Immature natural killer cell (primary cell): ENCODE data around the gene CHIC2. TPM values are rescaled to one million over a fixed set of nuclear protein-coding genes. Genes with fewer than 3 reads are reported as not detected.

Experiments
- DNase-seq, 3 donors: peaks; one replicate each; pipeline ENCODE4 v3.0.0; 2022; ENCODE audit warnings: mixed read lengths in 1 of 3
- H3K27ac Mint-ChIP-seq, 6 donors: one replicate each; pipeline ENCODE4 v1.8.0; 2020; ENCODE audit warnings: mixed read lengths in 6 of 6, mild to moderate bottlenecking in 5 of 6, inconsistent platforms in 4 of 6, moderate library complexity in 3 of 6
- H3K27me3 Mint-ChIP-seq, 3 donors: one replicate each; pipeline ENCODE4 v1.8.0; 2020 to 2021; ENCODE audit warnings: low read depth in 3 of 3, mild to moderate bottlenecking in 3 of 3, mixed read lengths in 3 of 3, moderate library complexity in 3 of 3, inconsistent platforms in 1 of 3
- H3K36me3 Mint-ChIP-seq, 3 donors: one replicate each; pipeline ENCODE4 v1.8.0; 2020; ENCODE audit warnings: mixed read lengths in 3 of 3, inconsistent platforms in 2 of 3, mild to moderate bottlenecking in 2 of 3
- H3K4me1 Mint-ChIP-seq, 2 donors: one replicate each; pipeline ENCODE4 v1.8.0; 2020; ENCODE audit warnings: inconsistent platforms in 2 of 2, mild to moderate bottlenecking in 2 of 2, mixed read lengths in 2 of 2, moderate library complexity in 1 of 2
- H3K4me3 Mint-ChIP-seq, 5 donors: one replicate each; pipeline ENCODE4 v1.8.0; 2020; ENCODE audit warnings: mild to moderate bottlenecking in 5 of 5, mixed read lengths in 5 of 5, inconsistent platforms in 3 of 5, moderate library complexity in 3 of 5
- H3K9me3 Mint-ChIP-seq, 6 donors: one replicate each; pipeline ENCODE4 v1.8.0; 2020; ENCODE audit warnings: mild to moderate bottlenecking in 6 of 6, mixed read lengths in 6 of 6, inconsistent platforms in 4 of 6, moderate library complexity in 3 of 6
- polyA plus RNA-seq, 3 donors: library from polyadenylated mRNA; unstranded; fragments of 300-500 nt; fragmentation: Illumina TruSeq; gene quantifications; one replicate each; pipeline ENCODE4 v1.2.3, GENCODE V29; 2021

CHIC2 gene
- polyA plus RNA-seq, 3 donors from 2014 or later = 77.8 to 97.0 (median 88.5) TPM

DNA sequence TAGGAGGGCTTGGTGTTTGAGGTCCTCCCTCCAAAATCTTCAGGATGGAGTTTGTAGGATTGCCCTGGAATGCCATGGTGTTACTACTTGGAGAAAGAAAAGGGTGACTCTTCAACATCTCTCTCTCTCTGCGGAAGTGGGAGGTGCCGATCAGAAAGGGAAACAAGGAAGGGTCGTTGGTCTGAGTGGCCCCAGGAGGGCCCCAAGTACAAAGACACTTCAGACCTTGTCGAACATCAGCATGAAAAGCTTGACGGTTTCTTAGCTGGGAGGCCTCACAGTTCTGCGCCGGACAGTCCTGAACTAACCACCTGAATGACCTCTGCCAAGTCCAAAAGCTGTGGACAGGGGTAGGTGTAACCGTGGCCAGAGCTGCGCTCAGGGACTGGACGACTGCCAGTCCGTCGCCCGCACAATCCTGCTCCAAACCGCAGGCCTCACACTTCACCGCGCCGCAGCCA lies 34.9 kb upstream of the CHIC2 start:
- Mint-ChIP-seq H3K4me1 (peaks cover 17 to 19% of the 10 kb centered on the region in 2 donors), H3K27me3 (peaks cover 45 to 70% (median 51%) of the 10 kb centered on the region in 3 donors), H3K4me3 (peak overlapping the region; percentile 28 to 69 (median 58)), H3K27ac (no peak overlapping the region), H3K36me3 (no peaks in the 10 kb centered on the region), H3K9me3 (peaks cover 0 to 4% (median 0%) of the 10 kb centered on the region in 6 donors)
- DNase-seq = no peak

DNA sequence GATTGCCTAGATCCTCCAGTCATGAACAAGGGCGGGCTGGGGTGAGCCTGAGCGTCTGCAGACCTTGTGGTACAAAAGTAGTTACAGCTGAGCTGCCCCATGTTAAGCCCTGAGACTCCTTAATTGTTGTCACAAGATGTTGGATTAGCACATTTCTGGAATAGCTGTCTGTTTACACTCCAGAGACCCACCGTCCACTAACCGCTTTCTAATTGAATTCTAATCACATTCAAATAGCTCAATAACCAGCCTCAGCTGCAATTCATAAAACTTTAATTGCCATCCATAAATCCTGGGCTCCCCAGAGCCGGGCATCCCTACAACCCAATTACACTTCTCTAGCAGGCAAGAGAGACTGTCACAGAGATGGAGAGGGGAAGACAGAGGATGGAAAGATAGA lies 34.0 kb upstream of the CHIC2 start:
- DNase-seq = no peak
- Mint-ChIP-seq H3K9me3 (peaks cover 0 to 4% (median 0%) of the 10 kb centered on the region in 6 donors), H3K27me3 (peaks cover 48 to 71% (median 53%) of the 10 kb centered on the region in 3 donors), H3K4me3 (peak overlapping the region in 2 of 5 donors; percentile 22 to 69), H3K36me3 (no peaks in the 10 kb centered on the region), H3K27ac (no peak overlapping the region), H3K4me1 (peaks cover 17 to 25% of the 10 kb centered on the region in 2 donors)

DNA sequence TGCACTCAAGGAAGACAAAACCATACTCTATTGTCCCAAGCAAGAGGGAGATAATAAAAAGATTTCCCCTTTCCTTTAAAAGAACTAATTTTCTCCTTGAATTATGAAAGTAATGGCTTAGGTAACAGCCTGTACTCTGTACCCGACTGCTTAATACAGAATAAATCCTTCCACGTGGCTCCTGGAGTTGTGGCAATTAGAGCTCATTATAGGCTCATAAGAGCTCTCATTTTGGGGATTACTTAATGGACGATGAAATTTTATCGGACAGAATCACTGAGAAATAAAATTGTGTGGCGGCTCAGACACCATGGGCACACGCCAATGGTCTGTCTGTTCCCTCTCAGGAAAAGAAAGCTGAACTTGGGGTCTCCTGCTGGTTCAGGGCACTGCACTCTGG lies 32.7 kb upstream of the CHIC2 start:
- no peak overlapping the region for H3K4me3 Mint-ChIP-seq
- H3K27me3 Mint-ChIP-seq = peaks cover 48 to 66% (median 53%) of the 10 kb centered on the region in 3 donors
- peaks cover 0 to 6% (median 0%) of the 10 kb centered on the region in 6 donors for H3K9me3 Mint-ChIP-seq
- no peak for DNase-seq
- H3K27ac Mint-ChIP-seq = no peak overlapping the region
- H3K4me1 Mint-ChIP-seq = peaks cover 19 to 37% of the 10 kb centered on the region in 2 donors
- H3K36me3 Mint-ChIP-seq = no peaks in the 10 kb centered on the region

GRCh38 chr4:54096295-54096962 lies 32.0 kb upstream of the CHIC2 start:
- no peak overlapping the region for H3K4me3 Mint-ChIP-seq
- H3K27me3 Mint-ChIP-seq = peaks cover 53 to 69% (median 54%) of the 10 kb centered on the region in 3 donors
- H3K4me1 Mint-ChIP-seq = peaks cover 26 to 43% of the 10 kb centered on the region in 2 donors
- no peak overlapping the region for H3K27ac Mint-ChIP-seq
- H3K36me3 Mint-ChIP-seq = no peaks in the 10 kb centered on the region
- H3K9me3 Mint-ChIP-seq = peaks cover 0 to 6% (median 0%) of the 10 kb centered on the region in 6 donors
- DNase-seq = no peak

- H3K27ac Mint-ChIP-seq = no peak overlapping the region
- no peak overlapping the region for H3K4me3 Mint-ChIP-seq
- no peaks in the 10 kb centered on the region for H3K36me3 Mint-ChIP-seq
- no peak for DNase-seq
- peaks cover 50 to 62% (median 55%) of the 10 kb centered on the region in 3 donors for H3K27me3 Mint-ChIP-seq
- peaks cover 0 to 6% (median 0%) of the 10 kb centered on the region in 6 donors for H3K9me3 Mint-ChIP-seq
- peaks cover 27 to 48% of the 10 kb centered on the region in 2 donors for H3K4me1 Mint-ChIP-seq
Measured at GRCh38 chr4:54095110-54095825, 30.9 kb upstream of the CHIC2 start.

DNA sequence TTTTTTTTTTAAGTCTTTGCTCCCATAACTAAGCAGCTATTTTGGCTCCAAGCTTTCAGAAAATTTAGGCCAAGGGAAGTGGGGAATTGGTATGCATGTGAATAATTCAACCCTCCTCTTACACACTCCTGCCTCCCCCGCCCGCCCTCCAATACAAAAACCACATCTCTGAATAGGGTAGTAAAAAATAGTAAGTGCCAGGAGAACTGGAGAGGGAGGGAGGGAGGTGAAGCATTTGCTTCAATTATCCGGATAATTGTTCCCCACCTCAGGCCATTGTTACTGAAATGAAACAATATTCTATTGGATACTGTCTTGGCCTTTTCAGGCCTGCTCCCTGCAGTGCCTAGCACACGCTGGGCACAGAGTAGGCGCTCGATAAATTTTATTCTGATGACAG lies 30.0 kb upstream of the CHIC2 start:
- no peak for DNase-seq
- Mint-ChIP-seq H3K36me3 (no peaks in the 10 kb centered on the region), H3K27me3 (peaks cover 50 to 56% (median 55%) of the 10 kb centered on the region in 3 donors), H3K4me3 (no peak overlapping the region), H3K27ac (no peak overlapping the region), H3K4me1 (peaks cover 25 to 45% of the 10 kb centered on the region in 2 donors), H3K9me3 (peaks cover 0 to 6% (median 0%) of the 10 kb centered on the region in 6 donors)

GRCh38 chr4:54093324-54094240 lies 29.2 kb upstream of the CHIC2 start:
- Mint-ChIP-seq H3K4me1 (peaks cover 16 to 36% of the 10 kb centered on the region in 2 donors), H3K4me3 (peak overlapping the region in 2 of 5 donors; percentile 20 to 96), H3K27me3 (peaks cover 42 to 47% (median 47%) of the 10 kb centered on the region in 3 donors), H3K9me3 (peaks cover 0 to 6% (median 0%) of the 10 kb centered on the region in 6 donors), H3K36me3 (no peaks in the 10 kb centered on the region), H3K27ac (no peak overlapping the region)
- no peak for DNase-seq

- peaks cover 16 to 35% of the 10 kb centered on the region in 2 donors for H3K4me1 Mint-ChIP-seq
- H3K27me3 Mint-ChIP-seq = peaks cover 33 to 42% (median 42%) of the 10 kb centered on the region in 3 donors
- no peak for DNase-seq
- H3K36me3 Mint-ChIP-seq = no peaks in the 10 kb centered on the region
- peak overlapping the region; percentile 82 to 96 (median 93) for H3K4me3 Mint-ChIP-seq
- peaks cover 0 to 6% (median 0%) of the 10 kb centered on the region in 6 donors for H3K9me3 Mint-ChIP-seq
- H3K27ac Mint-ChIP-seq = no peak overlapping the region
Measured at GRCh38 chr4:54092405-54093323, 28.3 kb upstream of the CHIC2 start.

DNA sequence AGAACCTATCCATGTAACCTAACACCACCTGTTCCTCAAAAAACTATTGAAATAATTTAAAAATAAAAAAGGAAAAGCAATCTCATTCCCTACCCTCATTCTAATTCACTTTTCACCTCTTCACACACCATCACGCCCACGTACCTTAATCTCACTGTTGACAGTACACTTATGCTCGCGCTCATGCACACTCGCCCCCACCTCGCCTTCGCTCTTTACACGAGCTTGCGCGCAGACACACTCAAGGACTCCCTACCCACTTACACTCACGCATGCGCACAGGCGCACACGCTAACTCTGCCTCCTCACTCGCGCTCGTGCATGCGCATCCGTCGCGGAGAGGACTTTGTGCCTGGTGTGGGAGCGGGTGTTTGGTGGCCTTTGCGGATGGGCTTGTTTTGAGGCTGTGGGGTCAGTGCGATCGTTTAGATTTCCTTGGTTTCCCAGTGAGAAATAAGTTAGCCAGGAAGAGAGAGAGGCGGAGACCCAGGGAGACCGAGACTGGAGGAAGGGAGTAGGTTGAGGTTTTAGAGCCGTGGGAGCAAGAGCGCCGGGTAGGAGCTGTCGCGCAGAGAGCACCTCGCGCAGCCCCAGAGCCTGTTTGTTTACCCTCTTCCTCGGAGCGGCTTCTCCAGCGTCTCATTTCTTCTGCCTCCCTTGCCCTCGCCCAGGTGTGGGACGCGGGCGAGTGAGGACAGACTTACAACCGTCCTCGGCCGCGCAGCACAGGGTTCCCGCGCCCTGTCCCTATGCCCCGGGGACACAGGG lies 27.4 kb upstream of the CHIC2 start:
- Mint-ChIP-seq H3K4me1 (peaks cover 16 to 35% of the 10 kb centered on the region in 2 donors), H3K9me3 (peaks cover 0 to 6% (median 0%) of the 10 kb centered on the region in 6 donors), H3K4me3 (peak overlapping the region; percentile 82 to 96 (median 93)), H3K27ac (peak overlapping the region in 5 of 6 donors; percentile 1 to 86 (median 46)), H3K36me3 (no peaks in the 10 kb centered on the region), H3K27me3 (peaks cover 30 to 38% (median 38%) of the 10 kb centered on the region in 3 donors)
- peak; percentile 68 to 79 (median 75) for DNase-seq

GRCh38 chr4:54090804-54091623 lies 26.6 kb upstream of the CHIC2 start:
- H3K4me1 Mint-ChIP-seq = peaks cover 16 to 35% of the 10 kb centered on the region in 2 donors
- DNase-seq = peak in 1 of 3 donors; percentile 7
- H3K36me3 Mint-ChIP-seq = no peaks in the 10 kb centered on the region
- peaks cover 0 to 6% (median 0%) of the 10 kb centered on the region in 6 donors for H3K9me3 Mint-ChIP-seq
- peak overlapping the region; percentile 82 to 96 (median 93) for H3K4me3 Mint-ChIP-seq
- peaks cover 22 to 34% (median 30%) of the 10 kb centered on the region in 3 donors for H3K27me3 Mint-ChIP-seq
- peak overlapping the region in 3 of 6 donors; percentile 1 to 65 (median 42) for H3K27ac Mint-ChIP-seq

DNA sequence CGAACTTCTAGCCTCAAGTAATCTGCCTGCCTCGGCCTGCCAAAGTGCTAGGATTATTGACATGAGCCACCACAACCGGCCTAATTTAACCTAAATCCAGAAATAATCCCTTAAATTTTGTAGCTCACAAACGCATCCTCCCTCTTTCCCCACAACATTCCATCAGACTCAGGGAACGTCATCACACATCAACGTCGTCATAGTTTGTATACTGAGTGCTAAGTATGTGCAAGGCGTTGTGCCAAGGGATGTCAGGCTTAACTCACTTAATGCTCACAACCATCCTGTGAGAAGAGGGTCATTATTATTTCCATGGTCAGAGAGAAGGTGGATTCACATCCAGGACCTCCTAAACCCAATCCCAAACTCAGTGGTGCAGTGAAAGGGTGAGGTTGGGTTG lies 26.0 kb upstream of the CHIC2 start:
- H3K4me3 Mint-ChIP-seq = peak overlapping the region in 3 of 5 donors; percentile 15 to 29 (median 28)
- H3K27me3 Mint-ChIP-seq = peaks cover 20 to 33% (median 27%) of the 10 kb centered on the region in 3 donors
- DNase-seq = no peak
- peaks cover 0 to 4% (median 0%) of the 10 kb centered on the region in 6 donors for H3K9me3 Mint-ChIP-seq
- H3K27ac Mint-ChIP-seq = no peak overlapping the region
- no peaks in the 10 kb centered on the region for H3K36me3 Mint-ChIP-seq
- peaks cover 16 to 35% of the 10 kb centered on the region in 2 donors for H3K4me1 Mint-ChIP-seq
